ENCODE results near the gene FJX1.

FJX1 gene

GRCh38 chr11:35617687-35618496 is at the start of gene FJX1:
Gene FJX1 (plus strand): TSS chr11:35618460. CDS start chr11:35618637, 177 bp downstream.
- peak; percentile 89 for DNase-seq (ENCODE audit: low read depth)
- Histone ChIP-seq H3K4me3 (ENCODE audit: low read length) (peak within 1 kb of the TSS; percentile 82), H3K9me3 (ENCODE audit: control insufficient read depth, low read length) (no peaks in the 10 kb centered on the region), H3K4me1 (ENCODE audit: control insufficient read depth, insufficient read depth, low read length) (peaks cover 44% of the 10 kb centered on the region), H3K36me3 (ENCODE audit: control insufficient read depth, insufficient read depth, low read length, severe bottlenecking) (no peaks in the 10 kb centered on the region), H3K27me3 (replicated peaks; ENCODE audit: control insufficient read depth, insufficient read depth, low read length) (no peaks in the 10 kb centered on the region), H3K9ac (ENCODE audit: low read length) (peak within 1 kb of the TSS; percentile 84)

GRCh38 chr11:35571696-35572095 is 46.6 kb upstream of the FJX1 start:
- no peak for DNase-seq (ENCODE audit: low read depth)
- H3K9me3 ChIP-seq (ENCODE audit: control insufficient read depth, low read length): peaks cover 5% of the 10 kb centered on the region
- H3K4me3 ChIP-seq (ENCODE audit: low read length): no peak overlapping the region
- no peak overlapping the region for H3K9ac ChIP-seq (ENCODE audit: low read length)
- no peaks in the 10 kb centered on the region for H3K36me3 ChIP-seq (ENCODE audit: control insufficient read depth, insufficient read depth, low read length, severe bottlenecking)
- H3K4me1 ChIP-seq (ENCODE audit: control insufficient read depth, insufficient read depth, low read length): no peaks in the 10 kb centered on the region
- no peaks in the 10 kb centered on the region for H3K27me3 ChIP-seq (replicated peaks; ENCODE audit: control insufficient read depth, insufficient read depth, low read length)

- Histone ChIP-seq H3K4me1 (ENCODE audit: control insufficient read depth, insufficient read depth, low read length) (peaks cover 41% of the 10 kb centered on the region), H3K4me3 (ENCODE audit: low read length) (peak overlapping the region; percentile 44), H3K36me3 (ENCODE audit: control insufficient read depth, insufficient read depth, low read length, severe bottlenecking) (no peaks in the 10 kb centered on the region), H3K9ac (ENCODE audit: low read length) (peak overlapping the region; percentile 30), H3K9me3 (ENCODE audit: control insufficient read depth, low read length) (no peaks in the 10 kb centered on the region), H3K27me3 (replicated peaks; ENCODE audit: control insufficient read depth, insufficient read depth, low read length) (no peaks in the 10 kb centered on the region)
- peak; percentile 96 for DNase-seq (ENCODE audit: low read depth)
Observed at GRCh38 chr11:35579557-35580396, 38.5 kb upstream of the FJX1 start.

GRCh38 chr11:35580397-35580781 is 37.9 kb upstream of the FJX1 start:
- no peaks in the 10 kb centered on the region for H3K36me3 ChIP-seq (ENCODE audit: control insufficient read depth, insufficient read depth, low read length, severe bottlenecking)
- no peak overlapping the region for H3K4me3 ChIP-seq (ENCODE audit: low read length)
- no peaks in the 10 kb centered on the region for H3K9me3 ChIP-seq (ENCODE audit: control insufficient read depth, low read length)
- no peak for DNase-seq (ENCODE audit: low read depth)
- H3K9ac ChIP-seq (ENCODE audit: low read length): no peak overlapping the region
- H3K27me3 ChIP-seq (replicated peaks; ENCODE audit: control insufficient read depth, insufficient read depth, low read length): no peaks in the 10 kb centered on the region
- peaks cover 41% of the 10 kb centered on the region for H3K4me1 ChIP-seq (ENCODE audit: control insufficient read depth, insufficient read depth, low read length)

- no peaks in the 10 kb centered on the region for H3K9me3 ChIP-seq (ENCODE audit: control insufficient read depth, low read length)
- peaks cover 41% of the 10 kb centered on the region for H3K4me1 ChIP-seq (ENCODE audit: control insufficient read depth, insufficient read depth, low read length)
- no peaks in the 10 kb centered on the region for H3K27me3 ChIP-seq (replicated peaks; ENCODE audit: control insufficient read depth, insufficient read depth, low read length)
- no peak overlapping the region for H3K9ac ChIP-seq (ENCODE audit: low read length)
- no peak overlapping the region for H3K4me3 ChIP-seq (ENCODE audit: low read length)
- no peak for DNase-seq (ENCODE audit: low read depth)
- no peaks in the 10 kb centered on the region for H3K36me3 ChIP-seq (ENCODE audit: control insufficient read depth, insufficient read depth, low read length, severe bottlenecking)
Observed at GRCh38 chr11:35582033-35582432, 36.2 kb upstream of the FJX1 start.

- H3K27me3 ChIP-seq (replicated peaks; ENCODE audit: control insufficient read depth, insufficient read depth, low read length): no peaks in the 10 kb centered on the region
- H3K36me3 ChIP-seq (ENCODE audit: control insufficient read depth, insufficient read depth, low read length, severe bottlenecking): no peaks in the 10 kb centered on the region
- no peak overlapping the region for H3K9ac ChIP-seq (ENCODE audit: low read length)
- no peak overlapping the region for H3K4me3 ChIP-seq (ENCODE audit: low read length)
- peak; percentile 86 for DNase-seq (ENCODE audit: low read depth)
- H3K4me1 ChIP-seq (ENCODE audit: control insufficient read depth, insufficient read depth, low read length): peaks cover 41% of the 10 kb centered on the region
- H3K9me3 ChIP-seq (ENCODE audit: control insufficient read depth, low read length): no peaks in the 10 kb centered on the region
Observed at GRCh38 chr11:35583126-35583525, 35.1 kb upstream of the FJX1 start.

- no peak for DNase-seq (ENCODE audit: low read depth)
- Histone ChIP-seq H3K4me1 (ENCODE audit: control insufficient read depth, insufficient read depth, low read length) (peaks cover 41% of the 10 kb centered on the region), H3K27me3 (replicated peaks; ENCODE audit: control insufficient read depth, insufficient read depth, low read length) (no peaks in the 10 kb centered on the region), H3K9ac (ENCODE audit: low read length) (no peak overlapping the region), H3K9me3 (ENCODE audit: control insufficient read depth, low read length) (no peaks in the 10 kb centered on the region), H3K4me3 (ENCODE audit: low read length) (no peak overlapping the region), H3K36me3 (ENCODE audit: control insufficient read depth, insufficient read depth, low read length, severe bottlenecking) (no peaks in the 10 kb centered on the region)
Observed at GRCh38 chr11:35583843-35584242, 34.4 kb upstream of the FJX1 start.

GRCh38 chr11:35584321-35584720 is 33.9 kb upstream of the FJX1 start:
- no peaks in the 10 kb centered on the region for H3K9me3 ChIP-seq (ENCODE audit: control insufficient read depth, low read length)
- H3K9ac ChIP-seq (ENCODE audit: low read length): no peak overlapping the region
- peaks cover 40% of the 10 kb centered on the region for H3K4me1 ChIP-seq (ENCODE audit: control insufficient read depth, insufficient read depth, low read length)
- DNase-seq (ENCODE audit: low read depth): peak; percentile 43
- no peaks in the 10 kb centered on the region for H3K36me3 ChIP-seq (ENCODE audit: control insufficient read depth, insufficient read depth, low read length, severe bottlenecking)
- no peaks in the 10 kb centered on the region for H3K27me3 ChIP-seq (replicated peaks; ENCODE audit: control insufficient read depth, insufficient read depth, low read length)
- no peak overlapping the region for H3K4me3 ChIP-seq (ENCODE audit: low read length)

- DNase-seq (ENCODE audit: low read depth): no peak
- H3K4me3 ChIP-seq (ENCODE audit: low read length): no peak overlapping the region
- H3K27me3 ChIP-seq (replicated peaks; ENCODE audit: control insufficient read depth, insufficient read depth, low read length): no peaks in the 10 kb centered on the region
- H3K36me3 ChIP-seq (ENCODE audit: control insufficient read depth, insufficient read depth, low read length, severe bottlenecking): no peaks in the 10 kb centered on the region
- H3K9ac ChIP-seq (ENCODE audit: low read length): no peak overlapping the region
- H3K4me1 ChIP-seq (ENCODE audit: control insufficient read depth, insufficient read depth, low read length): peaks cover 29% of the 10 kb centered on the region
- H3K9me3 ChIP-seq (ENCODE audit: control insufficient read depth, low read length): no peaks in the 10 kb centered on the region
Observed at GRCh38 chr11:35585416-35585815, 32.8 kb upstream of the FJX1 start.

GRCh38 chr11:35586222-35586621 is 32.0 kb upstream of the FJX1 start:
- no peaks in the 10 kb centered on the region for H3K27me3 ChIP-seq (replicated peaks; ENCODE audit: control insufficient read depth, insufficient read depth, low read length)
- H3K4me1 ChIP-seq (ENCODE audit: control insufficient read depth, insufficient read depth, low read length): peaks cover 29% of the 10 kb centered on the region
- no peak for DNase-seq (ENCODE audit: low read depth)
- H3K4me3 ChIP-seq (ENCODE audit: low read length): no peak overlapping the region
- no peaks in the 10 kb centered on the region for H3K9me3 ChIP-seq (ENCODE audit: control insufficient read depth, low read length)
- H3K9ac ChIP-seq (ENCODE audit: low read length): no peak overlapping the region
- H3K36me3 ChIP-seq (ENCODE audit: control insufficient read depth, insufficient read depth, low read length, severe bottlenecking): no peaks in the 10 kb centered on the region

- Histone ChIP-seq H3K27me3 (replicated peaks; ENCODE audit: control insufficient read depth, insufficient read depth, low read length) (no peaks in the 10 kb centered on the region), H3K36me3 (ENCODE audit: control insufficient read depth, insufficient read depth, low read length, severe bottlenecking) (no peaks in the 10 kb centered on the region), H3K9me3 (ENCODE audit: control insufficient read depth, low read length) (no peaks in the 10 kb centered on the region), H3K4me3 (ENCODE audit: low read length) (no peak overlapping the region), H3K9ac (ENCODE audit: low read length) (no peak overlapping the region), H3K4me1 (ENCODE audit: control insufficient read depth, insufficient read depth, low read length) (peaks cover 16% of the 10 kb centered on the region)
- no peak for DNase-seq (ENCODE audit: low read depth)
Observed at GRCh38 chr11:35587972-35588371, 30.3 kb upstream of the FJX1 start.
